ENCODE data around the gene TWF1. TPM values are rescaled to one million over a fixed set of nuclear protein-coding genes. Genes with fewer than 3 reads are reported as not detected.

TWF1 gene
- total and polyA plus RNA-seq, 9 of the 15 experiments (the other 6 are each of a cell fraction or from before 2014, with no cell fraction given): 10.3 to 29.4 (median 23.4) TPM

DNA sequence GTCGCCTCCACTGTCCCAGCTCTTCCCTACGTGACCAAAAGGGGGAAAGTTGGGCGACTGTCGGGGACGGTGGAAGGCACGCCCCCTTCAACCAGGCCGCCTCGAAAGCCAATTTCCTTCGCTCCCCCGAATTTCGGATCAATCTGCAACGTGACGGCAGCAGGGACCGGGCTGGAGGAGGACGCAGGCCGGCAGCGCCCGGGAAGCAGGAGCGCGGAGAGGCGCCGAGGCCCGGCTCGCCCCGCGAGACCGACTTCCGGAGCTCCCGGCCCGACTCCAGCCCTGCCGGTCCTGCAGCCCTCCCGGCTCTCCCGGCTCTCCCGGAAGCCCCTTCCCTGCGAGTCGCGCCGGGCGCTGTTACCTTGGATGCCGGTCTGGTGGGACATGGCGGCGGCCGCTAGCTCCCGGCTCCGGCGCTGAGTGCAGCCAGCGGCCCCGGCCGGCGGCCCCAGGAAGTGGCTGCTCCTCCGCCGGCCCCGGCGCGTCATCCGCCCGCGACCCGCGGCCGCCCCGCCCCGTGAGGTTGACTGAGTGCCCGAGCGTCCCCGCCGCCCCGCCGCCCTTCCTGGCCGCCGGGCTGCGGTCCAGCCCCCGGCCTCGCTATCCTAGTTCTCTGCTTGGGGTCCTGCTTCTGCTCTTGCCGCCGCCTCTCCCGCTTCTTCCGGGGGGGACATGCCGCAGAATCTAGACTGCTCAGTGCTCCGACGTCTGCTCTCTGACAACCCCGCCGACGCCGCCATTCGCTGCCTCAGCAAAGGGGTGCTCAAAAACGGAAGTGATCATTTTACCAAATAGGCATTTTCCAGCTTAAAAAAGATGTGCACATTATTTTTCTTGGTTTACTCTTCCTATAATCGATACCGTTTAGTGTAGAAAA is at the start of gene TWF1 (continued):
- TF ChIP-seq JUND (IDR thresholded peaks at IDR 0.05; ENCODE audit: borderline replicate concordance, low read depth, low read length): no peak
- no peak for TF ChIP-seq JUND (tag; IDR thresholded peaks at IDR 0.05; ENCODE audit: borderline replicate concordance, low read depth, low read length)
- no peak for TF ChIP-seq ZNF668 (CRISPR knock-in tag; IDR thresholded peaks at IDR 0.05)
- TF ChIP-seq ZNF551 (CRISPR knock-in tag; IDR thresholded peaks at IDR 0.05): no peak
- no peak for TF ChIP-seq HNRNPK (IDR thresholded peaks at IDR 0.05; ENCODE audit: low read depth, low read length, poor library complexity, severe bottlenecking)
- TF ChIP-seq, protein P1, sequence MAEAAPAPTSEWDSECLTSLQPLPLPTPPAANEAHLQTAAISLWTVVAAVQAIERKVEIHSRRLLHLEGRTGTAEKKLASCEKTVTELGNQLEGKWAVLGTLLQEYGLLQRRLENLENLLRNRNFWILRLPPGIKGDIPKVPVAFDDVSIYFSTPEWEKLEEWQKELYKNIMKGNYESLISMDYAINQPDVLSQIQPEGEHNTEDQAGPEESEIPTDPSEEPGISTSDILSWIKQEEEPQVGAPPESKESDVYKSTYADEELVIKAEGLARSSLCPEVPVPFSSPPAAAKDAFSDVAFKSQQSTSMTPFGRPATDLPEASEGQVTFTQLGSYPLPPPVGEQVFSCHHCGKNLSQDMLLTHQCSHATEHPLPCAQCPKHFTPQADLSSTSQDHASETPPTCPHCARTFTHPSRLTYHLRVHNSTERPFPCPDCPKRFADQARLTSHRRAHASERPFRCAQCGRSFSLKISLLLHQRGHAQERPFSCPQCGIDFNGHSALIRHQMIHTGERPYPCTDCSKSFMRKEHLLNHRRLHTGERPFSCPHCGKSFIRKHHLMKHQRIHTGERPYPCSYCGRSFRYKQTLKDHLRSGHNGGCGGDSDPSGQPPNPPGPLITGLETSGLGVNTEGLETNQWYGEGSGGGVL (CRISPR knock-in tag; IDR thresholded peaks at IDR 0.05): no peak
- TF ChIP-seq, protein P2, sequence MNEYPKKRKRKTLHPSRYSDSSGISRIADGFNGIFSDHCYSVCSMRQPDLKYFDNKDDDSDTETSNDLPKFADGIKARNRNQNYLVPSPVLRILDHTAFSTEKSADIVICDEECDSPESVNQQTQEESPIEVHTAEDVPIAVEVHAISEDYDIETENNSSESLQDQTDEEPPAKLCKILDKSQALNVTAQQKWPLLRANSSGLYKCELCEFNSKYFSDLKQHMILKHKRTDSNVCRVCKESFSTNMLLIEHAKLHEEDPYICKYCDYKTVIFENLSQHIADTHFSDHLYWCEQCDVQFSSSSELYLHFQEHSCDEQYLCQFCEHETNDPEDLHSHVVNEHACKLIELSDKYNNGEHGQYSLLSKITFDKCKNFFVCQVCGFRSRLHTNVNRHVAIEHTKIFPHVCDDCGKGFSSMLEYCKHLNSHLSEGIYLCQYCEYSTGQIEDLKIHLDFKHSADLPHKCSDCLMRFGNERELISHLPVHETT (CRISPR knock-in tag; conservative IDR thresholded peaks at IDR 0.05 in 1 of 2, IDR thresholded peaks at IDR 0.05 in 1 of 2): peak in 1 of 2 experiments; percentile 82; a peak in 2 of 4 replicates
- no peak for TF ChIP-seq ZNF184 (CRISPR knock-in tag; IDR thresholded peaks at IDR 0.05)
- TF ChIP-seq HMGN3 (IDR thresholded peaks at IDR 0.05; ENCODE audit: borderline replicate concordance, extremely low read depth, insufficient read length, low read depth, low read length): peak; percentile 71
- 0 out of 2 replicates have a peak, but pooled peaks have one; percentile 8 for TF ChIP-seq EHMT2 (IDR thresholded peaks at IDR 0.05)
- TF ChIP-seq TFAM (CRISPR knock-in tag; conservative IDR thresholded peaks at IDR 0.05): no peak
- TF ChIP-seq SP2 (IDR thresholded peaks at IDR 0.05; ENCODE audit: extremely low read depth, low read depth, low read length, poor library complexity, severe bottlenecking): no peak
- TF ChIP-seq ZFP30 (CRISPR knock-in tag; IDR thresholded peaks at IDR 0.05; ENCODE audit: borderline replicate concordance): no peak
- TF ChIP-seq MEF2D (tag; conservative IDR thresholded peaks at IDR 0.05; ENCODE audit: low read depth): no peak
- TF ChIP-seq, protein P3, sequence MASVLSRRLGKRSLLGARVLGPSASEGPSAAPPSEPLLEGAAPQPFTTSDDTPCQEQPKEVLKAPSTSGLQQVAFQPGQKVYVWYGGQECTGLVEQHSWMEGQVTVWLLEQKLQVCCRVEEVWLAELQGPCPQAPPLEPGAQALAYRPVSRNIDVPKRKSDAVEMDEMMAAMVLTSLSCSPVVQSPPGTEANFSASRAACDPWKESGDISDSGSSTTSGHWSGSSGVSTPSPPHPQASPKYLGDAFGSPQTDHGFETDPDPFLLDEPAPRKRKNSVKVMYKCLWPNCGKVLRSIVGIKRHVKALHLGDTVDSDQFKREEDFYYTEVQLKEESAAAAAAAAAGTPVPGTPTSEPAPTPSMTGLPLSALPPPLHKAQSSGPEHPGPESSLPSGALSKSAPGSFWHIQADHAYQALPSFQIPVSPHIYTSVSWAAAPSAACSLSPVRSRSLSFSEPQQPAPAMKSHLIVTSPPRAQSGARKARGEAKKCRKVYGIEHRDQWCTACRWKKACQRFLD (CRISPR knock-in tag; IDR thresholded peaks at IDR 0.05): peak; percentile 83; the same call in 1 of the 2 replicates
- no peak for TF ChIP-seq SRSF9 (IDR thresholded peaks at IDR 0.05; ENCODE audit: borderline replicate concordance, low read depth, low read length)
- TF ChIP-seq, protein P4, sequence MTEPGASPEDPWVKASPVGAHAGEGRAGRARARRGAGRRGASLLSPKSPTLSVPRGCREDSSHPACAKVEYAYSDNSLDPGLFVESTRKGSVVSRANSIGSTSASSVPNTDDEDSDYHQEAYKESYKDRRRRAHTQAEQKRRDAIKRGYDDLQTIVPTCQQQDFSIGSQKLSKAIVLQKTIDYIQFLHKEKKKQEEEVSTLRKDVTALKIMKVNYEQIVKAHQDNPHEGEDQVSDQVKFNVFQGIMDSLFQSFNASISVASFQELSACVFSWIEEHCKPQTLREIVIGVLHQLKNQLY (CRISPR knock-in tag; conservative IDR thresholded peaks at IDR 0.05): no peak
